WTC11 (cell line): Measurements from ENCODE around the gene POMT1. TPM values are rescaled to one million over a fixed set of nuclear protein-coding genes. Genes with fewer than 3 reads are reported as not detected.
A peak's percentile ranks its signal among the peaks of the same experiment; 100 is the strongest.

ENCODE experiments used
- ATAC-seq: fragments of 200-7000 bp; cut with Tn5 transposase; 2 replicates; pipeline ENCODE4 v1.10.0; 2021; ENCODE audit warnings: mild to moderate bottlenecking, moderate library complexity
- CTCF ChIA-PET: fragments of 300-600 bp; sonication (Branson Sonifier 250); formaldehyde crosslinking; loops from one replicate; lab custom pipeline; 2021; ENCODE audit warnings: antibody characterized with exemption; lab: Charles Lee
- POLR2A ChIA-PET: fragments of 350-600 bp; sonication (Branson Sonifier 250); formaldehyde crosslinking; loops from one replicate; lab custom pipeline; 2021; ENCODE audit warnings: antibody characterized with exemption; lab: Charles Lee
- DNase-seq: peaks from one replicate; pipeline ENCODE4 v3.0.0; 2021; ENCODE audit warnings: low spot score
- H3K27ac Mint-ChIP-seq: 2 replicates; pipeline ENCODE4 v1.8.0; 2021; ENCODE audit warnings: mixed read lengths
- H3K27me3 Mint-ChIP-seq: 2 replicates; pipeline ENCODE4 v1.8.0; 2021; ENCODE audit warnings: low read depth, mild to moderate bottlenecking, moderate library complexity, mixed read lengths
- H3K36me3 Mint-ChIP-seq: 2 replicates; pipeline ENCODE4 v1.8.0; 2021; ENCODE audit warnings: mixed read lengths
- H3K4me1 Mint-ChIP-seq: 2 replicates; pipeline ENCODE4 v1.8.0; 2022; ENCODE audit warnings: mixed read lengths
- H3K4me3 Mint-ChIP-seq: 2 replicates; pipeline ENCODE4 v1.8.0; 2021; ENCODE audit warnings: mild to moderate bottlenecking, moderate library complexity, mixed read lengths
- H3K9me3 Mint-ChIP-seq: 2 replicates; pipeline ENCODE4 v1.8.0; 2021; ENCODE audit warnings: mixed read lengths
- ESRRA ChIP-seq: sonication (generic); formaldehyde crosslinking; IDR thresholded peaks from 2 replicates; pipeline ENCODE4 v1.8.1; 2022; ENCODE audit warnings: mild to moderate bottlenecking, missing genetic modification reagents, borderline replicate concordance
- FOXP1 ChIP-seq: sonication (generic); formaldehyde crosslinking; IDR thresholded peaks from 2 replicates; pipeline ENCODE4 v1.8.0; 2022; ENCODE audit warnings: missing genetic modification reagents, mild to moderate bottlenecking, moderate library complexity, borderline replicate concordance
- JUN ChIP-seq: sonication (generic); formaldehyde crosslinking; IDR thresholded peaks from 2 replicates; pipeline ENCODE4 v1.8.0; 2023; ENCODE audit warnings: mild to moderate bottlenecking, missing genetic modification reagents
- MYBL2 ChIP-seq: sonication (generic); formaldehyde crosslinking; IDR thresholded peaks from 2 replicates; pipeline ENCODE4 v1.8.1; 2023; ENCODE audit warnings: mild to moderate bottlenecking, moderate library complexity, missing genetic modification reagents
- NFATC4 ChIP-seq: fragments of 250-450 bp; sonication (Bioruptor Pico); IDR thresholded peaks from 2 replicates; pipeline ENCODE4 v1.9.0; 2021; ENCODE audit warnings: mild to moderate bottlenecking
- NR1H2 ChIP-seq: sonication (generic); formaldehyde crosslinking; IDR thresholded peaks from 2 replicates; pipeline ENCODE4 v1.9.0; 2021; ENCODE audit warnings: mild to moderate bottlenecking, moderate library complexity, missing genetic modification reagents
- TEAD4 ChIP-seq: sonication (generic); formaldehyde crosslinking; IDR thresholded peaks from 2 replicates; pipeline ENCODE4 v1.8.0; 2022; ENCODE audit warnings: mild to moderate bottlenecking, missing genetic modification reagents
- ZNF232 ChIP-seq: sonication (generic); formaldehyde crosslinking; IDR thresholded peaks from 2 replicates; pipeline ENCODE4 v1.8.0; 2022; ENCODE audit warnings: mild to moderate bottlenecking, missing genetic modification reagents
- ZNF396 ChIP-seq: fragments of 250-450 bp; sonication (Bioruptor Pico); IDR thresholded peaks from 2 replicates; pipeline ENCODE4 v1.8.0; 2021; ENCODE audit warnings: mild to moderate bottlenecking, moderate library complexity, borderline replicate concordance
- ZNF423 ChIP-seq: fragments of 250-450 bp; sonication (Bioruptor Pico); IDR thresholded peaks from 2 replicates; pipeline ENCODE4 v2.1.2; 2022; ENCODE audit warnings: mild to moderate bottlenecking, moderate library complexity
- total RNA-seq: library from RNA; stranded (reverse); gene quantifications from 3 replicates; pipeline ENCODE4 v1.2.3, GENCODE V29; 2021
- TF ChIP-seq, protein P1 (sequence below): sonication (generic); formaldehyde crosslinking; IDR thresholded peaks from 2 replicates; pipeline ENCODE4 v1.8.1; 2023; ENCODE audit warnings: mild to moderate bottlenecking, missing genetic modification reagents, moderate library complexity
- TF ChIP-seq, protein P2 (sequence below): sonication (generic); formaldehyde crosslinking; IDR thresholded peaks from 2 replicates; pipeline ENCODE4 v1.8.1; 2022; ENCODE audit warnings: mild to moderate bottlenecking, missing genetic modification reagents, moderate library complexity, borderline replicate concordance
- TF ChIP-seq, protein P3 (sequence below): fragments of 250-450 bp; sonication (Bioruptor Pico); IDR thresholded peaks from 2 replicates; pipeline ENCODE4 v1.9.0; 2021; ENCODE audit warnings: moderate library complexity, mild to moderate bottlenecking, inconsistent platforms, borderline replicate concordance
- TF ChIP-seq, protein P4 (sequence below): fragments of 250-450 bp; sonication (Bioruptor Pico); IDR thresholded peaks from 2 replicates; pipeline ENCODE4 v1.9.0; 2021; ENCODE audit warnings: mild to moderate bottlenecking
- TF ChIP-seq, protein P5 (sequence below): sonication (generic); formaldehyde crosslinking; IDR thresholded peaks from 2 replicates; pipeline ENCODE4 v1.8.0; 2022; ENCODE audit warnings: mild to moderate bottlenecking, missing genetic modification reagents
- TF ChIP-seq, protein P6 (sequence below): sonication (generic); formaldehyde crosslinking; IDR thresholded peaks from 2 replicates; pipeline ENCODE4 v1.8.0; 2023; ENCODE audit warnings: missing genetic modification reagents
- TF ChIP-seq, protein P7 (sequence below): sonication (generic); formaldehyde crosslinking; IDR thresholded peaks from 2 replicates; pipeline ENCODE4 v1.8.0; 2022; ENCODE audit warnings: mild to moderate bottlenecking, missing genetic modification reagents
- TF ChIP-seq, protein P8 (sequence below): sonication (generic); formaldehyde crosslinking; IDR thresholded peaks from 2 replicates; pipeline ENCODE4 v1.8.1; 2023; ENCODE audit warnings: mild to moderate bottlenecking, missing genetic modification reagents, moderate library complexity
- TF ChIP-seq, protein P9 (sequence below): fragments of 250-450 bp; sonication (Bioruptor Pico); conservative IDR thresholded peaks from 2 replicates; pipeline ENCODE4 v1.9.0; 2021; ENCODE audit warnings: mild to moderate bottlenecking

The POMT1 gene
- total RNA-seq, 1 experiment from 2014 or later, result 36.2 TPM

DNA sequence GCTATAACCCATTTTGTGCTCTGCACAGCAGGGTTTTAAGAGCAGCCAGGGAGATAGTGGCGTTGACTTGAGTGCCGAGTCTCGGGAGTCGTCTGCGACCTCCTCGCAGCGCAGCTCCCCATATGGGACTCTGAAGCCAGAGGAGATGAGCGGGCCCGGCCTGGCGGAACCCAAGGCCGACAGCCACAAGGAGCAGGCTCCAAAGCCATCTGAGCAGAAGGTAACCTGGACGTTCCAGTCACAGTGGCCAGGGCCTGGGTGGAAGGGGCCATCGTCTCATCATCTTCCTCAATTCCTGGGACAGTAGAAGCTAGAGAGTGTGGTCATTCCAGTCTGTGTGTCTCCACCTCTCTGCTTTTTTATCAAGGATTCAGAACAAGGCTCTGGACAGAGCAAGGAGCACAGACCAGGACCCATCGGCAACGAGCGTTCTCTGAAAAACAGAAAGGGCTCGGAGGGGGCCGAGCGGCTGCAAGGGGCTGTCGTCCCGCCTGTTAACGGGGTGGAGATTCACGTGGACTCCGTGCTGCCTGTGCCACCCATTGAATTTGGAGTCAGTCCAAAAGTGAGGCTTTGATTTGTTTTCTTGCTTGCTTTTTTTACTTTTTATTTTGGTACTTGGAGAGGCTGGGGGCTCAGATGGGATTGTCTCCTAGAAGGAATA lies 20.2 kb upstream of the POMT1 start:
- POLR2A ChIA-PET, result no interaction called here
- H3K27ac Mint-ChIP-seq, result peak overlapping the region; percentile 55
- peaks cover 91% of the 10 kb centered on the region for H3K36me3 Mint-ChIP-seq
- H3K4me3 Mint-ChIP-seq, result no peak overlapping the region
- TF ChIP-seq NR1H2 (no peak), ZNF396 (CRISPR knock-in tag) (no peak), TEAD4 (CRISPR knock-in tag) (no peak), JUN (CRISPR knock-in tag) (no peak), NFATC4 (CRISPR knock-in tag) (no peak), ESRRA (CRISPR knock-in tag) (no peak), MYBL2 (CRISPR knock-in tag) (no peak), ZNF232 (CRISPR knock-in tag) (no peak), ZNF423 (CRISPR knock-in tag) (no peak), FOXP1 (CRISPR knock-in tag) (no peak)
- TF ChIP-seq, protein P1, sequence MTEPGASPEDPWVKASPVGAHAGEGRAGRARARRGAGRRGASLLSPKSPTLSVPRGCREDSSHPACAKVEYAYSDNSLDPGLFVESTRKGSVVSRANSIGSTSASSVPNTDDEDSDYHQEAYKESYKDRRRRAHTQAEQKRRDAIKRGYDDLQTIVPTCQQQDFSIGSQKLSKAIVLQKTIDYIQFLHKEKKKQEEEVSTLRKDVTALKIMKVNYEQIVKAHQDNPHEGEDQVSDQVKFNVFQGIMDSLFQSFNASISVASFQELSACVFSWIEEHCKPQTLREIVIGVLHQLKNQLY, result no peak
- TF ChIP-seq, protein P2, sequence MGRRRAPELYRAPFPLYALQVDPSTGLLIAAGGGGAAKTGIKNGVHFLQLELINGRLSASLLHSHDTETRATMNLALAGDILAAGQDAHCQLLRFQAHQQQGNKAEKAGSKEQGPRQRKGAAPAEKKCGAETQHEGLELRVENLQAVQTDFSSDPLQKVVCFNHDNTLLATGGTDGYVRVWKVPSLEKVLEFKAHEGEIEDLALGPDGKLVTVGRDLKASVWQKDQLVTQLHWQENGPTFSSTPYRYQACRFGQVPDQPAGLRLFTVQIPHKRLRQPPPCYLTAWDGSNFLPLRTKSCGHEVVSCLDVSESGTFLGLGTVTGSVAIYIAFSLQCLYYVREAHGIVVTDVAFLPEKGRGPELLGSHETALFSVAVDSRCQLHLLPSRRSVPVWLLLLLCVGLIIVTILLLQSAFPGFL (CRISPR knock-in tag), result no peak
- TF ChIP-seq, protein P3, sequence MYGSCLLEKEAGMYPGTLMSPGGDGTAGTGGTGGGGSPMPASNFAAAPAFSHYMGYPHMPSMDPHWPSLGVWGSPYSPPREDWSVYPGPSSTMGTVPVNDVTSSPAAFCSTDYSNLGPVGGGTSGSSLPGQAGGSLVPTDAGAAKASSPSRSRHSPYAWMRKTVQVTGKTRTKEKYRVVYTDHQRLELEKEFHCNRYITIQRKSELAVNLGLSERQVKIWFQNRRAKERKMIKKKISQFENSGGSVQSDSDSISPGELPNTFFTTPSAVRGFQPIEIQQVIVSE, result no peak
- TF ChIP-seq, protein P4, sequence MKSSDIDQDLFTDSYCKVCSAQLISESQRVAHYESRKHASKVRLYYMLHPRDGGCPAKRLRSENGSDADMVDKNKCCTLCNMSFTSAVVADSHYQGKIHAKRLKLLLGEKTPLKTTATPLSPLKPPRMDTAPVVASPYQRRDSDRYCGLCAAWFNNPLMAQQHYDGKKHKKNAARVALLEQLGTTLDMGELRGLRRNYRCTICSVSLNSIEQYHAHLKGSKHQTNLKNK, result no peak
- TF ChIP-seq, protein P5, sequence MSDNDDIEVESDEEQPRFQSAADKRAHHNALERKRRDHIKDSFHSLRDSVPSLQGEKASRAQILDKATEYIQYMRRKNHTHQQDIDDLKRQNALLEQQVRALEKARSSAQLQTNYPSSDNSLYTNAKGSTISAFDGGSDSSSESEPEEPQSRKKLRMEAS, result no peak
- TF ChIP-seq, protein P6, sequence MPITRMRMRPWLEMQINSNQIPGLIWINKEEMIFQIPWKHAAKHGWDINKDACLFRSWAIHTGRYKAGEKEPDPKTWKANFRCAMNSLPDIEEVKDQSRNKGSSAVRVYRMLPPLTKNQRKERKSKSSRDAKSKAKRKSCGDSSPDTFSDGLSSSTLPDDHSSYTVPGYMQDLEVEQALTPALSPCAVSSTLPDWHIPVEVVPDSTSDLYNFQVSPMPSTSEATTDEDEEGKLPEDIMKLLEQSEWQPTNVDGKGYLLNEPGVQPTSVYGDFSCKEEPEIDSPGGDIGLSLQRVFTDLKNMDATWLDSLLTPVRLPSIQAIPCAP, result no peak
- TF ChIP-seq, protein P7, sequence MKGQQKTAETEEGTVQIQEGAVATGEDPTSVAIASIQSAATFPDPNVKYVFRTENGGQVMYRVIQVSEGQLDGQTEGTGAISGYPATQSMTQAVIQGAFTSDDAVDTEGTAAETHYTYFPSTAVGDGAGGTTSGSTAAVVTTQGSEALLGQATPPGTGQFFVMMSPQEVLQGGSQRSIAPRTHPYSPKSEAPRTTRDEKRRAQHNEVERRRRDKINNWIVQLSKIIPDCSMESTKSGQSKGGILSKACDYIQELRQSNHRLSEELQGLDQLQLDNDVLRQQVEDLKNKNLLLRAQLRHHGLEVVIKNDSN (CRISPR knock-in tag), result no peak
- TF ChIP-seq, protein P8, sequence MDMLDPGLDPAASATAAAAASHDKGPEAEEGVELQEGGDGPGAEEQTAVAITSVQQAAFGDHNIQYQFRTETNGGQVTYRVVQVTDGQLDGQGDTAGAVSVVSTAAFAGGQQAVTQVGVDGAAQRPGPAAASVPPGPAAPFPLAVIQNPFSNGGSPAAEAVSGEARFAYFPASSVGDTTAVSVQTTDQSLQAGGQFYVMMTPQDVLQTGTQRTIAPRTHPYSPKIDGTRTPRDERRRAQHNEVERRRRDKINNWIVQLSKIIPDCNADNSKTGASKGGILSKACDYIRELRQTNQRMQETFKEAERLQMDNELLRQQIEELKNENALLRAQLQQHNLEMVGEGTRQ (CRISPR knock-in tag), result no peak
- TF ChIP-seq, protein P9, sequence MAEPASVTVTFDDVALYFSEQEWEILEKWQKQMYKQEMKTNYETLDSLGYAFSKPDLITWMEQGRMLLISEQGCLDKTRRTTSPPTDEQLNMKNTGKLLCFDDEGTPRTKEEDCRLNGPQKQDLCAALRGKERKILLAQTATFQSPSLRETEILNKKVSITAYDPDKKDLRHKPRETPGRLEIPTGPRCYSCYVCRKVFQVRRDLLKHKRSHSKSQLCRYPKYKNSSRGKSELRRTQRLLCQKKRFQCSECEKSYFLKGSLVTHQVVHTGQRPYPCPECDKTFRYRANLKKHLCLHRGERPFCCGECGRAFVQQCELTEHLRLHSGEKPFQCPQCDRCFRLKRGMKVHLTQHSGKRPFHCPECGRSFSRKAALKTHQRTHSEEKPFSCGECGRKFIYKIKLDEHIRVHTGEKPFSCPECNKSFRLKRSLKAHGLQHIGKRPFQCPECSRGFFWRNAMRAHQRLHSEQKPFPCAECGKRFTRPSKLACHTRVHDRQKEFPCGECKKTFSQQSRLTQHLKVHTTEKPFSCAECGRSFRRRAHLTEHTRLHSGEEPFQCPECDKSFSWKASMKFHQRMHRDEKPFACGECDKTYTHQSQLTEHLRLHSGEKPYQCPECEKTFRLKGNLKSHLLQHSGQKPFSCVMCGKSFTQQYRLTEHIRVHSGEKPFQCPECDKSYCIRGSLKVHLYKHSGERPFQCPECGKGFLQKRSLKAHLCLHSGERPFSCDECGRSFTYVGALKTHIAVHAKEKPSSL, result no peak
- TF ChIP-seq, all 79 proteins: peak for 0
- no peaks in the 10 kb centered on the region for H3K9me3 Mint-ChIP-seq
- no peak for DNase-seq
- CTCF ChIA-PET, result interaction anchor here (0.6 kb wide), 1 partner anchor 166 kb away, joined by 5 read pairs; no protein-coding TSS in a partner anchor
- no peaks in the 10 kb centered on the region for H3K4me1 Mint-ChIP-seq
- no peak for ATAC-seq
- H3K27me3 Mint-ChIP-seq, result no peaks in the 10 kb centered on the region
